ENCODE measurements around the gene HIVEP1. TPM values are rescaled to one million over a fixed set of nuclear protein-coding genes. Genes with fewer than 3 reads are reported as not detected.

Gene HIVEP1
- polyA plus RNA-seq, 3 donors: 1.7 to 8.7 (median 2.7) TPM

DNA sequence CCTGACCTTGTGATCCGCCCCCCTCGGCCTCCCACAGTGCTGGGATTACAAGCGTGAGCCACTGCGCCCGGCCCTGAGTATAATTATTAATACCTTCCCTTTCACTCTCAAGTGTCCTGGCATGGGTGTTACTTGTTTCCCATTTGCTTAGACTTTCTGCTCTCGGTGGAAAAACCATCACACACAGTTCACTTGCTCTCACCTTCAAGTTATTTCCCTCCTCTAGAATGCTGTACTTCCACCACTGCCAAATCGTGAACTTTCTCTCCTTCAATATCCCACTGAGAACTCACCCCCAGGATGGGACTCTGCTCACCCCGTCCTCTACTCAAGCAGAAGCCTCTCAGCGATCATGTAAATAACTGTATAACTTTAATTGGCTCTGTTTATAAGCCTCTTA lies 4.6 kb upstream of the HIVEP1 start:
- Histone ChIP-seq H2AFZ (ENCODE audit: insufficient read depth, low read depth, low read length, poor library complexity, severe bottlenecking) (no peak overlapping the region), H3K79me2 (ENCODE audit: insufficient read depth, low read length) (no peaks in the 10 kb centered on the region), H3K4me3 (replicated peaks in 1 of 3; ENCODE audit: low read depth in 2 of 3, low read length in 3 of 3) (no peak overlapping the region), H3K4me2 (replicated peaks; ENCODE audit: extremely low read depth, low read length, poor library complexity, severe bottlenecking) (no peak overlapping the region), H3K27me3 (ENCODE audit: control insufficient read depth in 2 of 2, insufficient read depth in 2 of 2, low read length in 2 of 2) (no peaks in the 10 kb centered on the region), H3K9ac (ENCODE audit: insufficient read depth, low read length, poor library complexity, severe bottlenecking) (no peak overlapping the region), H3K27ac (ENCODE audit: low read depth in 1 of 2, low read length in 2 of 2) (no peak overlapping the region), H3K4me1 (ENCODE audit: control insufficient read depth in 1 of 2, insufficient read depth in 2 of 2, low read length in 2 of 2) (peaks cover 16 to 23% of the 10 kb centered on the region in 2 donors), H3K9me3 (replicated peaks in 1 of 2; ENCODE audit: control insufficient read depth in 1 of 2, insufficient read depth in 1 of 2, low read length in 2 of 2) (no peaks in the 10 kb centered on the region), H4K20me1 (ENCODE audit: insufficient read depth, low read length) (no peaks in the 10 kb centered on the region), H3K36me3 (replicated peaks in 1 of 2; ENCODE audit: control insufficient read depth in 1 of 2, insufficient read depth in 2 of 2, low read length in 2 of 2) (no peaks in the 10 kb centered on the region)
- DNase-seq: no peak
- H3K4me1 Mint-ChIP-seq: peaks cover 23% of the 10 kb centered on the region
- peaks cover 0 to 9% (median 2%) of the 10 kb centered on the region in 3 donors for H3K27me3 Mint-ChIP-seq (ENCODE audit: low read depth in 3 of 3)
- TF ChIP-seq CTCF (IDR thresholded peaks at IDR 0.05): no peak
- no peak overlapping the region for H3K4me3 Mint-ChIP-seq
- 99% methylated on average over 7 of the region's 9 CpGs for WGBS (ENCODE audit: insufficient coverage)
- no peaks in the 10 kb centered on the region for H3K9me3 Mint-ChIP-seq
- H3K27ac Mint-ChIP-seq: peak overlapping the region in 2 of 7 donors; percentile 56 to 98
- intact Hi-C loops (cut with micrococcal nuclease): no loop called here
- H3K36me3 Mint-ChIP-seq: peaks cover 0 to 2% of the 10 kb centered on the region in 2 donors

DNA sequence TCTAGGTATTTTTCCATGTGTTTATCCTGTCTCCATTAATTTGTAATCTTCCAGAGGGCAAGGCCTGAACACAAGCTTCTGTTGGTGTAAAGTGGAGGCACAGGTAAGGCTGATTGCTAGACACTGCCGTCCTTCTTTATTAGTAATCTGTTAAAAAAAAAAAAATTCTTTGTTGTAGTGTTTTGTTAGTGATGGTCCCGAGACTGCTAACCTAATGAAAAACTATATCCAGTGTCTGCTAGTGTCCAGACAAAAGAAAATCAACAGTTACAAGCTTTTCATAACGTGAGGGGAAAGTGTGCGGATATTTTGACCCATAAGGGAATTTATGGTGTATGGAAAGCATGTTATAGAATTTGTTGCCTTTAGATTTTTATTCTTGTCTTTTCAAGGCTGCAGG lies 4.2 kb upstream of the HIVEP1 start:
- intact Hi-C loops (cut with micrococcal nuclease): no loop called here
- H3K9ac ChIP-seq (ENCODE audit: insufficient read depth, low read length, poor library complexity, severe bottlenecking): peak overlapping the region; percentile 87
- H3K36me3 ChIP-seq (replicated peaks in 1 of 2; ENCODE audit: control insufficient read depth in 1 of 2, insufficient read depth in 2 of 2, low read length in 2 of 2): no peaks in the 10 kb centered on the region
- H3K9me3 ChIP-seq (replicated peaks in 1 of 2; ENCODE audit: control insufficient read depth in 1 of 2, insufficient read depth in 1 of 2, low read length in 2 of 2): no peaks in the 10 kb centered on the region
- H4K20me1 ChIP-seq (ENCODE audit: insufficient read depth, low read length): no peaks in the 10 kb centered on the region
- Mint-ChIP-seq H3K4me3 (peak overlapping the region; percentile 97 to 99), H3K36me3 (peaks cover 0 to 2% of the 10 kb centered on the region in 2 donors), H3K4me1 (peaks cover 23% of the 10 kb centered on the region), H3K27me3 (ENCODE audit: low read depth in 3 of 3) (peaks cover 0 to 9% (median 2%) of the 10 kb centered on the region in 3 donors), H3K9me3 (peaks cover 0 to 3% (median 0%) of the 10 kb centered on the region in 7 donors), H3K27ac (peak overlapping the region in 6 of 7 donors; percentile 56 to 99 (median 86))
- no peaks in the 10 kb centered on the region for H3K27me3 ChIP-seq (ENCODE audit: control insufficient read depth in 2 of 2, insufficient read depth in 2 of 2, low read length in 2 of 2)
- no CpG with 5 or more reads among the region's 4 CpGs for WGBS (ENCODE audit: insufficient coverage)
- H3K79me2 ChIP-seq (ENCODE audit: insufficient read depth, low read length): peaks cover 4% of the 10 kb centered on the region
- peak overlapping the region; percentile 87 for H3K4me2 ChIP-seq (replicated peaks; ENCODE audit: extremely low read depth, low read length, poor library complexity, severe bottlenecking)
- no peak for TF ChIP-seq CTCF (IDR thresholded peaks at IDR 0.05)
- H3K4me1 ChIP-seq (ENCODE audit: control insufficient read depth in 1 of 2, insufficient read depth in 2 of 2, low read length in 2 of 2): peaks cover 16 to 23% of the 10 kb centered on the region in 2 donors
- no peak for DNase-seq
- H3K4me3 ChIP-seq (replicated peaks in 1 of 3; ENCODE audit: low read depth in 2 of 3, low read length in 3 of 3): peak overlapping the region; percentile 46 to 87 (median 73)
- peak overlapping the region in 1 of 2 donors; percentile 95 for H3K27ac ChIP-seq (ENCODE audit: low read depth in 1 of 2, low read length in 2 of 2)
- peak overlapping the region; percentile 79 for H2AFZ ChIP-seq (ENCODE audit: insufficient read depth, low read depth, low read length, poor library complexity, severe bottlenecking)
